SK-N-SH treated with all-trans-retinoic acid at 6 μM for 48 hours (cell line): Measurements from ENCODE around the gene ABCC4.

Experiments
- ATAC-seq: fragments of 200-7000 bp; cut with Tn5 transposase; 3 replicates; pipeline ENCODE4 v1.9.1; 2020; ENCODE audit warnings: mild to moderate bottlenecking, moderate library complexity
- ARNTL ChIP-seq: fragments of 450-650 bp; formaldehyde crosslinking; IDR thresholded peaks from 2 replicates; pipeline ENCODE4 v1.5.0; 2020; ENCODE audit warnings: low read depth, mild to moderate bottlenecking, moderate library complexity, borderline replicate concordance
- CSDC2 ChIP-seq: fragments of 250-450 bp; sonication (Bioruptor Pico); IDR thresholded peaks from 2 replicates; pipeline ENCODE4 v1.5.0; 2020; ENCODE audit warnings: mild to moderate bottlenecking, moderate library complexity
- GLIS3 ChIP-seq: fragments of 250-450 bp; sonication (Bioruptor Pico); IDR thresholded peaks from 2 replicates; pipeline ENCODE4 v1.5.0; 2020; ENCODE audit warnings: mild to moderate bottlenecking, moderate library complexity
- ISL1 ChIP-seq: fragments of 250-450 bp; sonication (Bioruptor Pico); IDR thresholded peaks from 2 replicates; pipeline ENCODE4 v2.1.2; 2022; ENCODE audit warnings: mild to moderate bottlenecking, moderate library complexity
- OSR1 ChIP-seq: fragments of 250-450 bp; sonication (Bioruptor Pico); IDR thresholded peaks from 2 replicates; pipeline ENCODE4 v1.8.0; 2022; ENCODE audit warnings: moderate library complexity, mild to moderate bottlenecking, inconsistent platforms
- PPARA ChIP-seq: fragments of 250-450 bp; sonication (Bioruptor Pico); IDR thresholded peaks from 2 replicates; pipeline ENCODE4 v1.5.0; 2020; ENCODE audit warnings: mild to moderate bottlenecking, borderline replicate concordance
- RARB ChIP-seq: fragments of 250-450 bp; sonication (Bioruptor Pico); IDR thresholded peaks from 2 replicates; pipeline ENCODE4 v1.8.0; 2021; ENCODE audit warnings: mild to moderate bottlenecking, moderate library complexity
- SNAI2 ChIP-seq: fragments of 250-450 bp; sonication (Bioruptor Pico); IDR thresholded peaks from 2 replicates; pipeline ENCODE4 v1.5.0; 2020; ENCODE audit warnings: mild to moderate bottlenecking, moderate library complexity
- TCF4 ChIP-seq: fragments of 250-450 bp; sonication (Bioruptor Pico); IDR thresholded peaks from 2 replicates; pipeline ENCODE4 v1.8.0; 2021; ENCODE audit warnings: mild to moderate bottlenecking, moderate library complexity, borderline replicate concordance
- TOX ChIP-seq: fragments of 250-450 bp; sonication (Bioruptor Pico); IDR thresholded peaks from 2 replicates; pipeline ENCODE4 v1.8.0; 2021; ENCODE audit warnings: mild to moderate bottlenecking, moderate library complexity, borderline replicate concordance
- TSHZ2 ChIP-seq: fragments of 250-450 bp; sonication (Bioruptor Pico); IDR thresholded peaks from 2 replicates; pipeline ENCODE4 v1.5.0; 2020; ENCODE audit warnings: mild to moderate bottlenecking, moderate library complexity
- ZC3H10 ChIP-seq: fragments of 250-450 bp; sonication (Bioruptor Pico); IDR thresholded peaks from 2 replicates; pipeline ENCODE4 v1.5.1; 2021; ENCODE audit warnings: mild to moderate bottlenecking, moderate library complexity
- ZFP30 ChIP-seq: fragments of 450-650 bp; formaldehyde crosslinking; IDR thresholded peaks from 2 replicates; pipeline ENCODE4 v1.5.0; 2022; ENCODE audit warnings: mild to moderate bottlenecking, moderate library complexity
- ZNF565 ChIP-seq: fragments of 450-650 bp; formaldehyde crosslinking; conservative IDR thresholded peaks from 2 replicates; pipeline ENCODE4 v1.5.0; 2020; ENCODE audit warnings: low read depth, mild to moderate bottlenecking, moderate library complexity
- ZNF70 ChIP-seq: fragments of 450-650 bp; formaldehyde crosslinking; IDR thresholded peaks from 2 replicates; pipeline ENCODE4 v1.5.0; 2020; ENCODE audit warnings: mild to moderate bottlenecking, moderate library complexity
- ZNF8 ChIP-seq: fragments of 450-650 bp; formaldehyde crosslinking; IDR thresholded peaks from 2 replicates; pipeline ENCODE4 v1.5.0; 2020; ENCODE audit warnings: mild to moderate bottlenecking, moderate library complexity
- TF ChIP-seq, protein P1 (sequence below): fragments of 250-450 bp; sonication (Bioruptor Pico); IDR thresholded peaks from 2 replicates; pipeline ENCODE4 v1.8.0; 2021; ENCODE audit warnings: low read depth, mild to moderate bottlenecking, moderate library complexity, borderline replicate concordance
- TF ChIP-seq, protein P2 (sequence below): fragments of 250-450 bp; sonication (Bioruptor Pico); IDR thresholded peaks from 2 replicates; pipeline ENCODE4 v1.8.0; 2020; ENCODE audit warnings: mild to moderate bottlenecking, moderate library complexity, borderline replicate concordance
- TF ChIP-seq, protein P3 (sequence below): fragments of 250-450 bp; sonication (Bioruptor Pico); IDR thresholded peaks from 2 replicates; pipeline ENCODE4 v1.5.1; 2020; ENCODE audit warnings: low read depth, mild to moderate bottlenecking, moderate library complexity
- TF ChIP-seq, protein P4 (sequence below): fragments of 250-450 bp; sonication (Bioruptor Pico); IDR thresholded peaks from 2 replicates; pipeline ENCODE4 v1.5.1; 2021; ENCODE audit warnings: mild to moderate bottlenecking, moderate library complexity

ABCC4 gene

GRCh38 chr13:94994506-94994905 is 306.7 kb downstream of the ABCC4 start:
- no peak for ATAC-seq
- TF ChIP-seq OSR1 (CRISPR knock-in tag) (no peak), TOX (CRISPR knock-in tag) (no peak), SNAI2 (CRISPR knock-in tag) (no peak), PPARA (no peak), ARNTL (no peak), ZFP30 (CRISPR knock-in tag) (no peak), ZNF70 (CRISPR knock-in tag) (no peak), TSHZ2 (CRISPR knock-in tag) (no peak), ISL1 (no peak), ZNF565 (CRISPR knock-in tag) (no peak), ZC3H10 (CRISPR knock-in tag) (no peak)
- TF ChIP-seq, protein P1, sequence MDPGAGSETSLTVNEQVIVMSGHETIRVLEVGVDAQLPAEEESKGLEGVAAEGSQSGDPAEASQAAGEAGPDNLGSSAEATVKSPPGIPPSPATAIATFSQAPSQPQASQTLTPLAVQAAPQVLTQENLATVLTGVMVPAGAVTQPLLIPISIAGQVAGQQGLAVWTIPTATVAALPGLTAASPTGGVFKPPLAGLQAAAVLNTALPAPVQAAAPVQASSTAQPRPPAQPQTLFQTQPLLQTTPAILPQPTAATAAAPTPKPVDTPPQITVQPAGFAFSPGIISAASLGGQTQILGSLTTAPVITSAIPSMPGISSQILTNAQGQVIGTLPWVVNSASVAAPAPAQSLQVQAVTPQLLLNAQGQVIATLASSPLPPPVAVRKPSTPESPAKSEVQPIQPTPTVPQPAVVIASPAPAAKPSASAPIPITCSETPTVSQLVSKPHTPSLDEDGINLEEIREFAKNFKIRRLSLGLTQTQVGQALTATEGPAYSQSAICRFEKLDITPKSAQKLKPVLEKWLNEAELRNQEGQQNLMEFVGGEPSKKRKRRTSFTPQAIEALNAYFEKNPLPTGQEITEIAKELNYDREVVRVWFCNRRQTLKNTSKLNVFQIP (CRISPR knock-in tag), result no peak
- TF ChIP-seq, protein P2, sequence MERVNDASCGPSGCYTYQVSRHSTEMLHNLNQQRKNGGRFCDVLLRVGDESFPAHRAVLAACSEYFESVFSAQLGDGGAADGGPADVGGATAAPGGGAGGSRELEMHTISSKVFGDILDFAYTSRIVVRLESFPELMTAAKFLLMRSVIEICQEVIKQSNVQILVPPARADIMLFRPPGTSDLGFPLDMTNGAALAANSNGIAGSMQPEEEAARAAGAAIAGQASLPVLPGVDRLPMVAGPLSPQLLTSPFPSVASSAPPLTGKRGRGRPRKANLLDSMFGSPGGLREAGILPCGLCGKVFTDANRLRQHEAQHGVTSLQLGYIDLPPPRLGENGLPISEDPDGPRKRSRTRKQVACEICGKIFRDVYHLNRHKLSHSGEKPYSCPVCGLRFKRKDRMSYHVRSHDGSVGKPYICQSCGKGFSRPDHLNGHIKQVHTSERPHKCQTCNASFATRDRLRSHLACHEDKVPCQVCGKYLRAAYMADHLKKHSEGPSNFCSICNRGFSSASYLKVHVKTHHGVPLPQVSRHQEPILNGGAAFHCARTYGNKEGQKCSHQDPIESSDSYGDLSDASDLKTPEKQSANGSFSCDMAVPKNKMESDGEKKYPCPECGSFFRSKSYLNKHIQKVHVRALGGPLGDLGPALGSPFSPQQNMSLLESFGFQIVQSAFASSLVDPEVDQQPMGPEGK (CRISPR knock-in tag), result no peak

- TF ChIP-seq TSHZ2 (CRISPR knock-in tag) (no peak), CSDC2 (CRISPR knock-in tag) (no peak), ISL1 (no peak), OSR1 (CRISPR knock-in tag) (no peak), ZC3H10 (CRISPR knock-in tag) (no peak), ARNTL (no peak), GLIS3 (no peak), ZFP30 (CRISPR knock-in tag) (no peak), RARB (CRISPR knock-in tag) (no peak), ZNF8 (no peak), TCF4 (CRISPR knock-in tag) (no peak), PPARA (no peak), ZNF565 (CRISPR knock-in tag) (no peak), SNAI2 (CRISPR knock-in tag) (no peak)
- TF ChIP-seq, protein P3, sequence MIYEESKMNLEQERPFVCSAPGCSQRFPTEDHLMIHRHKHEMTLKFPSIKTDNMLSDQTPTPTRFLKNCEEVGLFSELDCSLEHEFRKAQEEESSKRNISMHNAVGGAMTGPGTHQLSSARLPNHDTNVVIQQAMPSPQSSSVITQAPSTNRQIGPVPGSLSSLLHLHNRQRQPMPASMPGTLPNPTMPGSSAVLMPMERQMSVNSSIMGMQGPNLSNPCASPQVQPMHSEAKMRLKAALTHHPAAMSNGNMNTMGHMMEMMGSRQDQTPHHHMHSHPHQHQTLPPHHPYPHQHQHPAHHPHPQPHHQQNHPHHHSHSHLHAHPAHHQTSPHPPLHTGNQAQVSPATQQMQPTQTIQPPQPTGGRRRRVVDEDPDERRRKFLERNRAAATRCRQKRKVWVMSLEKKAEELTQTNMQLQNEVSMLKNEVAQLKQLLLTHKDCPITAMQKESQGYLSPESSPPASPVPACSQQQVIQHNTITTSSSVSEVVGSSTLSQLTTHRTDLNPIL (CRISPR knock-in tag), result no peak
- TF ChIP-seq, protein P4, sequence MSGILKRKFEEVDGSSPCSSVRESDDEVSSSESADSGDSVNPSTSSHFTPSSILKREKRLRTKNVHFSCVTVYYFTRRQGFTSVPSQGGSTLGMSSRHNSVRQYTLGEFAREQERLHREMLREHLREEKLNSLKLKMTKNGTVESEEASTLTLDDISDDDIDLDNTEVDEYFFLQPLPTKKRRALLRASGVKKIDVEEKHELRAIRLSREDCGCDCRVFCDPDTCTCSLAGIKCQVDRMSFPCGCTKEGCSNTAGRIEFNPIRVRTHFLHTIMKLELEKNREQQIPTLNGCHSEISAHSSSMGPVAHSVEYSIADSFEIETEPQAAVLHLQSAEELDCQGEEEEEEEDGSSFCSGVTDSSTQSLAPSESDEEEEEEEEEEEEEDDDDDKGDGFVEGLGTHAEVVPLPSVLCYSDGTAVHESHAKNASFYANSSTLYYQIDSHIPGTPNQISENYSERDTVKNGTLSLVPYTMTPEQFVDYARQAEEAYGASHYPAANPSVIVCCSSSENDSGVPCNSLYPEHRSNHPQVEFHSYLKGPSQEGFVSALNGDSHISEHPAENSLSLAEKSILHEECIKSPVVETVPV (CRISPR knock-in tag), result no peak
Measured at GRCh38 chr13:94993616-94994015, 307.6 kb downstream of the ABCC4 start.

More at GRCh38 chr13:94993616-94994015, 307.6 kb downstream of the ABCC4 start:
- ATAC-seq, result no peak
